IPS-NIHi7 (cell line): ENCODE measurements around the gene HMHB1.
"Not testable (repeated sequence)": the region's sequence is repeated elsewhere in the genome, so short reads cannot be mapped to it uniquely, and the experiment has no call there.

ENCODE experiments used
- DNase-seq: peaks from one replicate; pipeline ENCODE4 v3.0.0; 2012; ENCODE audit warnings: mixed read lengths; ENCODE audit errors: extremely low spot score

HMHB1 gene

GRCh38 chr5:143801252-143801939 lies 10.6 kb upstream of the HMHB1 start:
- DNase-seq, result no peak

- DNase-seq, result no peak
These were observed 6.1 kb upstream of the HMHB1 start for GRCh38 chr5:143805861-143806260.

GRCh38 chr5:143806579-143806978 lies 5.4 kb upstream of the HMHB1 start:
- DNase-seq, result no peak

- DNase-seq, result no peak
These were observed 4.6 kb upstream of the HMHB1 start for GRCh38 chr5:143807401-143807800.

GRCh38 chr5:143816370-143816769 lies 4.4 kb downstream of the HMHB1 start:
- not testable (repeated sequence) for DNase-seq

- no peak for DNase-seq
These were observed 7.8 kb downstream of the HMHB1 start for GRCh38 chr5:143819716-143820115.

- DNase-seq, result no peak
These were observed 8.5 kb downstream of the HMHB1 start for GRCh38 chr5:143820451-143820850.

- DNase-seq, result peak; percentile 87
These were observed 13.1 kb downstream of the HMHB1 start for GRCh38 chr5:143824851-143825720.

GRCh38 chr5:143826951-143827444 lies 15.0 kb downstream of the HMHB1 start:
- no peak for DNase-seq

GRCh38 chr5:143828710-143829109 lies 16.7 kb downstream of the HMHB1 start:
- DNase-seq, result no peak

- no peak for DNase-seq
These were observed 21.2 kb downstream of the HMHB1 start for GRCh38 chr5:143833177-143833576.

- no peak for DNase-seq
These were observed 23.3 kb downstream of the HMHB1 start for GRCh38 chr5:143835251-143835650.

- DNase-seq, result no peak
These were observed 24.3 kb downstream of the HMHB1 start for GRCh38 chr5:143836161-143836725.

GRCh38 chr5:143837306-143837848 lies 25.4 kb downstream of the HMHB1 start:
- no peak for DNase-seq

- DNase-seq, result no peak
These were observed 29.5 kb downstream of the HMHB1 start for GRCh38 chr5:143841446-143841845.

- DNase-seq, result no peak
These were observed 31.0 kb downstream of the HMHB1 start for GRCh38 chr5:143842920-143843319.

GRCh38 chr5:143843461-143843860 lies 31.5 kb downstream of the HMHB1 start:
- DNase-seq, result no peak

GRCh38 chr5:143850050-143850683 lies 38.2 kb downstream of the HMHB1 start:
- DNase-seq, result no peak

GRCh38 chr5:143851383-143851782 lies 39.4 kb downstream of the HMHB1 start:
- no peak for DNase-seq

- peak; percentile 25 for DNase-seq
These were observed 48.2 kb downstream of the HMHB1 start for GRCh38 chr5:143860211-143860610.

- DNase-seq, result no peak
These were observed 50.3 kb downstream of the HMHB1 start for GRCh38 chr5:143862271-143862670.
